OCI-LY3 (cell line): Measurements from ENCODE around the gene CPT2.
"Not testable (repeated sequence)": the region's sequence is repeated elsewhere in the genome, so short reads cannot be mapped to it uniquely, and the experiment has no call there.

ENCODE experiments used
- H2AFZ ChIP-seq: fragments of 200-600, 300-600 bp; shearing (Covaris generic); 2 replicates; pipeline ENCODE4 v1.6.0; 2014; ENCODE audit warnings: antibody characterized with exemption, low read depth, low read length
- H3K27ac ChIP-seq: fragments of 200-600, 300-600 bp; sonication (generic); 2 replicates; pipeline ENCODE4 v1.5.1; 2014; ENCODE audit warnings: mild to moderate bottlenecking, low read length, moderate library complexity, mixed read lengths
- H3K27me3 ChIP-seq: fragments of 200-600, 300-600 bp; sonication (generic); 2 replicates; pipeline ENCODE4 v1.6.1; 2014; ENCODE audit warnings: low read depth, low read length, mixed read lengths
- H3K36me3 ChIP-seq: fragments of 200-600, 300-600 bp; sonication (generic); replicated peaks from 2 replicates; pipeline ENCODE3; 2014; ENCODE audit warnings: low read depth, low read length, mixed read lengths
- H3K4me1 ChIP-seq: fragments of 300-600, 200-600 bp; sonication (generic); 2 replicates; pipeline ENCODE4 v1.6.1; 2014; ENCODE audit warnings: low read length, mixed read lengths
- H3K4me2 ChIP-seq: fragments of 200-600, 300-600 bp; sonication (generic); 2 replicates; pipeline ENCODE4 v1.6.1; 2014; ENCODE audit warnings: low read length, mixed read lengths
- H3K4me3 ChIP-seq: fragments of 300-600, 200-600 bp; sonication (generic); 2 replicates; pipeline ENCODE4 v1.5.1; 2014; ENCODE audit warnings: antibody characterized with exemption, mild to moderate bottlenecking, low read length, moderate library complexity
- H3K79me2 ChIP-seq: fragments of 300-600, 200-600 bp; shearing (Covaris generic); 2 replicates; pipeline ENCODE4 v1.6.1; 2014; ENCODE audit warnings: mild to moderate bottlenecking, low read length, mixed read lengths
- H3K9ac ChIP-seq: fragments of 300-600, 200-600 bp; shearing (Covaris generic); 2 replicates; pipeline ENCODE4 v1.6.0; 2014; ENCODE audit warnings: mild to moderate bottlenecking, low read length, moderate library complexity
- H3K9me3 ChIP-seq: fragments of 200-600, 300-600 bp; shearing (Covaris generic); 2 replicates; pipeline ENCODE4 v1.6.1; 2014; ENCODE audit warnings: low read length, mixed read lengths; ENCODE audit not compliant: insufficient read depth
- H4K20me1 ChIP-seq: fragments of 200-600, 300-600 bp; sonication (generic); 2 replicates; pipeline ENCODE4 v1.6.1; 2016; ENCODE audit warnings: low read length, mixed read lengths; ENCODE audit not compliant: insufficient read depth
- EZH2phosphoT487 ChIP-seq: fragments of 200-600 bp; shearing (Covaris generic); IDR thresholded peaks from 2 replicates; pipeline ENCODE4 v1.6.1; 2018; ENCODE audit warnings: antibody characterized with exemption, mixed run types, low read depth
- TF ChIP-seq, protein P1 (sequence below): fragments of 200-600, 300-600 bp; sonication (generic); IDR thresholded peaks from 2 replicates; pipeline ENCODE4 v1.5.1; 2014; ENCODE audit warnings: antibody characterized with exemption, low read length, low read depth

Gene CPT2

DNA sequence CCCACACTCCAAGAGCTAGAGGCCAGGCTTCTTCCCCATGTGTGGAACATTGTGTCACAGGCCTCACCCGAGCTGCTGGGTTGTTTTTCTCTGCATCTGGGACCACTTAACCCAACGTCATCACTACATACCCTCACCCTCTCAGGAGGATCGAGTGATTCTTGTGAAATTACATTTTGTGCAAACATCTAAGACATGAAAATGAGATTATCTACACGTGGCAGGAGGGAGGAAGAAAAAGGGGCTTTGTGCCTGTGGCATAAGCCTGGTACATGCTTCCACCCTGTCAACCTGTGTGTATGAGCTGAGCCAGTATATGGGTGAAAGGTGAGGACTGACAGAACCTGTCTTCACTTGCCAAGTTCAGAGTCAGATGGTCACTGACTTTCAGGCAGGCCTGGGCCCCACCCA is 1.6 kb downstream of the CPT2 start:
- peaks cover 13% of the 10 kb centered on the region for H3K4me1 ChIP-seq
- no peak overlapping the region for H3K4me3 ChIP-seq
- H4K20me1 ChIP-seq = no peaks in the 10 kb centered on the region
- H3K36me3 ChIP-seq = peaks cover 11% of the 10 kb centered on the region
- no peak overlapping the region for H2AFZ ChIP-seq
- no peak for TF ChIP-seq EZH2phosphoT487
- TF ChIP-seq, protein P1, sequence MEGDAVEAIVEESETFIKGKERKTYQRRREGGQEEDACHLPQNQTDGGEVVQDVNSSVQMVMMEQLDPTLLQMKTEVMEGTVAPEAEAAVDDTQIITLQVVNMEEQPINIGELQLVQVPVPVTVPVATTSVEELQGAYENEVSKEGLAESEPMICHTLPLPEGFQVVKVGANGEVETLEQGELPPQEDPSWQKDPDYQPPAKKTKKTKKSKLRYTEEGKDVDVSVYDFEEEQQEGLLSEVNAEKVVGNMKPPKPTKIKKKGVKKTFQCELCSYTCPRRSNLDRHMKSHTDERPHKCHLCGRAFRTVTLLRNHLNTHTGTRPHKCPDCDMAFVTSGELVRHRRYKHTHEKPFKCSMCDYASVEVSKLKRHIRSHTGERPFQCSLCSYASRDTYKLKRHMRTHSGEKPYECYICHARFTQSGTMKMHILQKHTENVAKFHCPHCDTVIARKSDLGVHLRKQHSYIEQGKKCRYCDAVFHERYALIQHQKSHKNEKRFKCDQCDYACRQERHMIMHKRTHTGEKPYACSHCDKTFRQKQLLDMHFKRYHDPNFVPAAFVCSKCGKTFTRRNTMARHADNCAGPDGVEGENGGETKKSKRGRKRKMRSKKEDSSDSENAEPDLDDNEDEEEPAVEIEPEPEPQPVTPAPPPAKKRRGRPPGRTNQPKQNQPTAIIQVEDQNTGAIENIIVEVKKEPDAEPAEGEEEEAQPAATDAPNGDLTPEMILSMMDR = no peak
- H3K4me2 ChIP-seq = no peak overlapping the region
- peaks cover 15% of the 10 kb centered on the region for H3K79me2 ChIP-seq
- H3K9ac ChIP-seq = no peak overlapping the region
- no peaks in the 10 kb centered on the region for H3K9me3 ChIP-seq
- no peak overlapping the region for H3K27ac ChIP-seq
- H3K27me3 ChIP-seq = no peaks in the 10 kb centered on the region

DNA sequence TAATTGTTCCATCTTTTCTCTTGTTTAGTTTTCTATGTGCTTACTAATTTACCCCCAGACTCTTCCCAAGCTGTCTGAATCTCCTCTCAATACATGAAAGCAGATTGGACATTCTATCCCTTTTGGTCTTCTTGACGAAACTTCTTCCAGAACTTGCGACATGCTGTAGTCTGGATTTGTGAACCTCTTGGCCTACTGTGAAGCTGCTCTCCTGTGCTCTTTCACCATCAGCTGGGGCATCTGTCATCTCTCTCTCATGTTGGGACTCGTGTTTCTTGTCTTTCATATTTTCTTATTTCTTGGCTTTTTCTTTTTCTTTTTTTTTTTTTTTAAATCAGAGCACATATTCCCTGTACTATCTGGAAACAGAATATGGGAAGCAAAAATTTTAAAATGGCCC is 6.8 kb downstream of the CPT2 start:
- Histone ChIP-seq H3K79me2 (no peaks in the 10 kb centered on the region), H3K9ac (no peak overlapping the region), H4K20me1 (no peaks in the 10 kb centered on the region), H3K36me3 (peaks cover 52% of the 10 kb centered on the region), H3K4me2 (no peak overlapping the region), H3K27ac (no peak overlapping the region), H3K4me3 (no peak overlapping the region), H3K27me3 (no peaks in the 10 kb centered on the region), H2AFZ (no peak overlapping the region), H3K9me3 (0 out of 2 replicates have a peak, but pooled peaks cover 3% of the 10 kb centered on the region), H3K4me1 (no peaks in the 10 kb centered on the region)
- TF ChIP-seq EZH2phosphoT487 = no peak

DNA sequence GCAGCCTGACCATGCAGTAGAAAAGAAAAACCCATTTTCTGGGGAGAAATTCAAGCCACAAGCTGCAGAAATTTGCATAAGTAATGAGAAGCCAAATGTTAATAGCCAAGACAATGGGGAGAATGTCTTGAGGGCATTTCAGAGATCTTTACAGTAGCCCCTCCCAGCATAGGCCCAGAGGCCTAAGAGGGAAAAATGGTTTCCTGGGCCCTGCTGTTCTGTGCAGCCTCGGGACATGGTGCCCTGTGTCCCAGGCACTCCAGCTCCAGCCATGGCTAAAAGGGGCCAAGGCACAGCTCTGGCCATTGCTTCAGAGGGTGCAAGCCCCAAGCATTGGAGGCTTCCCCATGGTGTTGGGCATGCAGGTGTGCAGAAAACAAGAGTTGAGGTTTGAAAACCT is 8.9 kb downstream of the CPT2 start:
- H3K36me3 ChIP-seq = peaks cover 56% of the 10 kb centered on the region
- not testable (repeated sequence) for H3K4me3 ChIP-seq, H3K4me1 ChIP-seq, H3K4me2 ChIP-seq, H4K20me1 ChIP-seq, H3K27me3 ChIP-seq, H3K79me2 ChIP-seq, H3K9me3 ChIP-seq, H3K9ac ChIP-seq, H3K27ac ChIP-seq, H2AFZ ChIP-seq

DNA sequence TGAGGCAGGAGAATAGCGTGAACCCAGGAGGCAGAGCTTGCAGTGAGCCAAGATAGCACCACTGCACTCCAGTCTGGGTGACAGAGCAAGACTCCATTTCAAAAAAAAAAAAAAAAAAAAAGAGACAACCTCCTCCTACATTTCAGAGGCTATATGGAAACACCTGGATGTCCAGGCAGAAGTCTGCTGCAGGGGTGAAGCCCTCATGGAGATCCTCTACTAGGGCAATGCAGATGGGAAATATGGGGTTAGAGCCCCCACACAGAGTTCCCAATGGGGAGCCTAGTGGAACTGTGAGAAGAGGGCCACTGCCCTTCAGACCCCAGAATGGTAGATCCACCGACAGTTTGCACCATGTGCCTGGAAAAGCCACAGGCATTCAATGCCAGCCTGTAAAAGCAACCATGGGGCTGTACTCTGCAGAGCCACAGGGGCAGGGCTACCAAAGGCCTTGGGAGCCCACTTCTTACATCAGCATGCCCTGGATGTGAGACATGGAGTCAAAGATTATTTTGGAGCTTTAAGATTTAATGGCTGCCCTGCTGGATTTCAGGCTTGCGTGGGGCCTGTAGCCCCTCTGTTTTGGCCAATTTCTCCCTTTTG is 9.6 kb downstream of the CPT2 start:
- not testable (repeated sequence) for H3K4me3 ChIP-seq, H3K27ac ChIP-seq

DNA sequence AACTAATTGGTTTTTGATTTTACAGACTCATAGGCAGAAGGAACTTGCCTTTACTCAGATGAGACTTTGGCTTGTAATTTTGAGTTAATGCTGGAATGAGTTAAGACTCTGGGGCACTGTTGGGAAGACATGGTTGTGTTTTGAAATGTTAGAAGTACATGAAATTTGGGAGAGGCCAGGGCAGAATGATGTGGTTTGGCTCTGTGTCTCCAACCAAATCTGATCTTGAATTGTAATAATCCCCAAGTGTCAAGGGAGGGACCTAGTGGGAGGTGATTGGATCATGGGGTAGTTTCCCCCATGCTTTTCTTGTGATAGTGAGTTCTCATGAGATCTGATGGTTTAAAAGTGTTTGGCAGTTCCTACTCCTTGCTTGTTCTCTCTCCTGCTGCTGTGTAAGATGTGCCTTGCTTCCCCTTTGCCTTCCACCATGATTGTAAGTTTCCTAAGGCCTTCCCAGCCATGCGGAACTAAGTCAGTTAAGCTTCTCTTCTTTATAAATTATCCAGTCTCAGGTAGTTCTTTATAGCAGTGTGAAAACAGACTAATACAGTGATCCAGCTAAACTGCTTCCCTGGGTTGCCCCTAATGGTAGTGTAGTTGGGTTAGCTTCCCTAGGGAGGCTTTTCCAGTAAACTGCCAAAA is 10.2 kb downstream of the CPT2 start:
- Histone ChIP-seq H3K9ac (no peak overlapping the region), H3K9me3 (0 out of 2 replicates have a peak, but pooled peaks cover 3% of the 10 kb centered on the region), H3K79me2 (no peaks in the 10 kb centered on the region), H3K27ac (no peak overlapping the region), H3K4me2 (no peak overlapping the region), H2AFZ (no peak overlapping the region), H3K36me3 (peaks cover 59% of the 10 kb centered on the region), H3K27me3 (no peaks in the 10 kb centered on the region), H4K20me1 (no peaks in the 10 kb centered on the region), H3K4me1 (no peaks in the 10 kb centered on the region), H3K4me3 (no peak overlapping the region)
- TF ChIP-seq EZH2phosphoT487 = no peak
- TF ChIP-seq, protein P1 = no peak

More for the DNA sequence above, 9.6 kb downstream of the CPT2 start:
- peaks cover 58% of the 10 kb centered on the region for H3K36me3 ChIP-seq
- H4K20me1 ChIP-seq, H3K4me2 ChIP-seq, H2AFZ ChIP-seq, H3K4me1 ChIP-seq, H3K9ac ChIP-seq, H3K27me3 ChIP-seq, H3K79me2 ChIP-seq, H3K9me3 ChIP-seq: not testable (repeated sequence)
